ENCODE measurements around the gene PRH2. TPM values are rescaled to one million over a fixed set of nuclear protein-coding genes. Genes with fewer than 3 reads are reported as not detected.

The PRH2 gene
- total RNA-seq, 1 donor from 2014 or later: not detected

DNA sequence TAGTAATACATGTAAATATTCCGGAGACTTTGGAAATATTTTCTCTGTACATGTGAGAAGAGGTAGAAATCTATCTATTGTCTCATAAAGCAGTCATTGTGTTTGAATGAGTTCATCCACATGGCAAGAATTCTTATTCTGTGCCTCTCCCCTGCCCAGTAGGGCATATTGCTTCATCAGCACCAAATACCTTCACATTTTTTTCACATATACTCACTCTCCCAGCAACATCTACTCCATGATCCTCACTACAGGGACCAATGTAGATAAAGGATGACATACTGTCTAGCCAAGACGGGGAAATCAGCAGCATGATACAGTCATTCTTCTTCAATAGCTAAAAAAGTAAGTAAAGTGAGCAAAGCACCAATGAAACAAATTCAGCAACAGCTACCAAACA lies 11.4 kb downstream of the PRH2 start:
- Histone ChIP-seq H3K9me3 (no peaks in the 10 kb centered on the region), H3K27ac (no peak overlapping the region), H3K36me3 (no peaks in the 10 kb centered on the region), H3K4me1 (no peaks in the 10 kb centered on the region), H3K27me3 (no peaks in the 10 kb centered on the region), H3K4me3 (no peak overlapping the region)
- TF ChIP-seq, protein P1, sequence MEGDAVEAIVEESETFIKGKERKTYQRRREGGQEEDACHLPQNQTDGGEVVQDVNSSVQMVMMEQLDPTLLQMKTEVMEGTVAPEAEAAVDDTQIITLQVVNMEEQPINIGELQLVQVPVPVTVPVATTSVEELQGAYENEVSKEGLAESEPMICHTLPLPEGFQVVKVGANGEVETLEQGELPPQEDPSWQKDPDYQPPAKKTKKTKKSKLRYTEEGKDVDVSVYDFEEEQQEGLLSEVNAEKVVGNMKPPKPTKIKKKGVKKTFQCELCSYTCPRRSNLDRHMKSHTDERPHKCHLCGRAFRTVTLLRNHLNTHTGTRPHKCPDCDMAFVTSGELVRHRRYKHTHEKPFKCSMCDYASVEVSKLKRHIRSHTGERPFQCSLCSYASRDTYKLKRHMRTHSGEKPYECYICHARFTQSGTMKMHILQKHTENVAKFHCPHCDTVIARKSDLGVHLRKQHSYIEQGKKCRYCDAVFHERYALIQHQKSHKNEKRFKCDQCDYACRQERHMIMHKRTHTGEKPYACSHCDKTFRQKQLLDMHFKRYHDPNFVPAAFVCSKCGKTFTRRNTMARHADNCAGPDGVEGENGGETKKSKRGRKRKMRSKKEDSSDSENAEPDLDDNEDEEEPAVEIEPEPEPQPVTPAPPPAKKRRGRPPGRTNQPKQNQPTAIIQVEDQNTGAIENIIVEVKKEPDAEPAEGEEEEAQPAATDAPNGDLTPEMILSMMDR (IDR thresholded peaks at IDR 0.05): no peak
- TF ChIP-seq POLR2AphosphoS5 (IDR thresholded peaks at IDR 0.05; ENCODE audit: insufficient read depth in 1 of 2, low read depth in 1 of 2) (no peak), POLR2A (IDR thresholded peaks at IDR 0.05) (no peak)
- intact Hi-C loops (cut with DNase I): no loop called here
- no peak for DNase-seq (ENCODE audit: extremely low spot score in 2 of 2)

DNA sequence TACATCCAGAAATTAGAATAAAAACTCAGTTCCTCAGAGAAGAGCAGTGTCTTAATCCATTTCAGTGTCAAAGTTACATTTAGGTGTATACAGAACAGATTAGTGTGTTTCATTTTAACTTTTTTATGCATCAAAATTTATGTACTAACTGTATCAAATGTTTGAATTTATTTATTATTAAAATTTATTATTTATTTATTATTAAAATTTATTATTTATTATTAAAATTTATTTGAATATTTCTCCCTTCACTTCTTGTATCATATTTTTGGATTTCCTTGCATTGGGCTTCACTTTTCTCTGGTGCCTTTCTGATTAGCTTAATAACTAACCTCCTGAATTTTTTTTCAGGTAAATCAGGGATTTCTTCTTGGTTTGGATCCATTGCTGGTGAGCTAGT lies 12.3 kb downstream of the PRH2 start:
- H3K27me3 ChIP-seq: no peaks in the 10 kb centered on the region
- no peak overlapping the region for H3K4me3 ChIP-seq
- no peak for DNase-seq (ENCODE audit: extremely low spot score in 2 of 2)
- intact Hi-C loops (cut with DNase I): no loop called here
- no peaks in the 10 kb centered on the region for H3K4me1 ChIP-seq
- H3K9me3 ChIP-seq: no peaks in the 10 kb centered on the region
- H3K36me3 ChIP-seq: no peaks in the 10 kb centered on the region
- no peak overlapping the region for H3K27ac ChIP-seq
- TF ChIP-seq POLR2A (IDR thresholded peaks at IDR 0.05): no peak
- TF ChIP-seq, protein P1 (IDR thresholded peaks at IDR 0.05): no peak
- no peak for TF ChIP-seq POLR2AphosphoS5 (IDR thresholded peaks at IDR 0.05; ENCODE audit: insufficient read depth in 1 of 2, low read depth in 1 of 2)

DNA sequence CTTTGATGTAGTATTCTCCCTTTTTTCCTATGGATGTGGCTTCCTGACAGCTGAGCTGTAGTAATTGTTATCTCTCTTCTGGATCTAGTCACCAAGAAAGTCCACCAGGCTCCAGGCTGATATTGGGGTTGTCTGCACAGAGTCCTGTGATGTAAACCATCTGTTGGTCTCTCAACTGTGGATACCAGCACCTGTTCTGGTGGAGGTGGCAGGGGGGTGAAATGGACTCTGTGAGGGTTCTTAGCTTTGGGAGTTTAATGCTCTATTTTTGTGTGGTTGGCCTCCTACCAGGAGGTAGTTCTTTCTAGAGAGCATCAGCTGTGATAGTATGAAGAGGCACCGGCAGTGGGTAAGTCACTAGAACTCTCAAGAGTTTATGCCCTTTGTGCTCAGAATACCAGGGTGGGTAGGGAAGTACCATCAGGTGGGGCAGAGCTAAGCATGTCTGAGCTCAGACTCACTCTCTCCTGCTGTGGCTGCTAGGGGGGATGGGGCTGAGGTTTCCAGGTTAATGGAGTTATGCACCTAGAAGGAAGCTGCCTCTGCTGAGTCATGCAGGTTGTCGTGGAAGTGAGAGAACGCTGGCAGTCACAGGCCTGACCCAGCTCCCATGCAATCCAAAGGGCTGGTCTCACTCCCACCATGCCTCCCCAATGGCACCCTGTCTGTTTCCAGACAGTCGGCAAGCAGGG lies 13.0 kb downstream of the PRH2 start:
- Histone ChIP-seq H3K9me3 (no peaks in the 10 kb centered on the region), H3K36me3 (no peaks in the 10 kb centered on the region), H3K27ac (no peak overlapping the region), H3K4me1 (no peaks in the 10 kb centered on the region), H3K4me3 (no peak overlapping the region), H3K27me3 (no peaks in the 10 kb centered on the region)
- no peak for DNase-seq (ENCODE audit: extremely low spot score in 2 of 2)
- intact Hi-C loops (cut with DNase I): no loop called here
- no peak for TF ChIP-seq POLR2A (IDR thresholded peaks at IDR 0.05)
- no peak for TF ChIP-seq POLR2AphosphoS5 (IDR thresholded peaks at IDR 0.05; ENCODE audit: insufficient read depth in 1 of 2, low read depth in 1 of 2)
- TF ChIP-seq, protein P1 (IDR thresholded peaks at IDR 0.05): no peak

DNA sequence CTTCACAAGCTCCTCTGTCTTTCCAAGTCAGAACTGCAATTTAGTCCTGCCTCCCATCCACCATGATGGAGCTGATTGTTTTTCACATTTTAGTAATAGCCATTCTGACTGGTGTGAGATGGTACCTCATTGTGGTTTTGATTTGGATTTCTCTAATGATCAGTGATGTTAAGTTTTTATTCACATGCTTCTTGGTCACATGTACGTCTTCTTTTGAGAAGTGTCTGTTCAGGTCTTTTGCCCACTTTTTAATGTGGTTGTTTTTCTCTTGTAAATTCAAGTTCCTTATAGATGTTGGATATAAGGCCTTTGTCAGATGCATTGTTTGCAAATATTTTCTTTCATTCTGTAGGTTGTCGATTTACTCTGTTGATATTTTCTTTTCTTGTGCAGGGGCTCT lies 14.1 kb downstream of the PRH2 start:
- intact Hi-C loops (cut with DNase I): no loop called here
- no peaks in the 10 kb centered on the region for H3K9me3 ChIP-seq
- H3K36me3 ChIP-seq: no peaks in the 10 kb centered on the region
- no peak for DNase-seq (ENCODE audit: extremely low spot score in 2 of 2)
- H3K27me3 ChIP-seq: no peaks in the 10 kb centered on the region
- no peak for TF ChIP-seq POLR2AphosphoS5 (IDR thresholded peaks at IDR 0.05; ENCODE audit: insufficient read depth in 1 of 2, low read depth in 1 of 2)
- TF ChIP-seq POLR2A (IDR thresholded peaks at IDR 0.05): no peak
- TF ChIP-seq, protein P1 (IDR thresholded peaks at IDR 0.05): no peak
- H3K27ac ChIP-seq: no peak overlapping the region
- H3K4me3 ChIP-seq: no peak overlapping the region
- no peaks in the 10 kb centered on the region for H3K4me1 ChIP-seq

DNA sequence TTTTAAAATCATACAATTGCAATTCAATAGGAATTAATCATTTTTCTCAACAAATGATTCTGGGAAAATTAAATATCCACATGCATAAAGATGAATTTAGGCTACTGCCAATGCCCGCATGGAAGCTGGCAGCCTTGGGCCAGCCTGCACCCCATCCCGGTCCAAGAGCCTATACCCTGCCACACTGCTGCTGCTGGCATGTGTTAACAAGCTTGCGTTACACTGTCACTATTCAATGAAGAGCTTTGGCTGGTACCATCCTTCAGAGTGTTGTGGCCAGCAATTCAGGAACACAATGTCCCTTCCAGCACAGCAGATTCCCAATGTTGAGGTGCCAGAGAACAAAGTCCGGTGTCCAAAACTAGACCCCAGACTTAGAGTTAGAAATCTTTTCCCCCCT lies 23.6 kb downstream of the PRH2 start:
- DNase-seq (ENCODE audit: extremely low spot score in 2 of 2): no peak
- TF ChIP-seq POLR2A (IDR thresholded peaks at IDR 0.05) (no peak), POLR2AphosphoS5 (IDR thresholded peaks at IDR 0.05; ENCODE audit: insufficient read depth in 1 of 2, low read depth in 1 of 2) (no peak)
- TF ChIP-seq, protein P1 (IDR thresholded peaks at IDR 0.05): no peak
- no peaks in the 10 kb centered on the region for H3K9me3 ChIP-seq
- H3K4me3 ChIP-seq: no peak overlapping the region
- no peaks in the 10 kb centered on the region for H3K27me3 ChIP-seq
- no peaks in the 10 kb centered on the region for H3K4me1 ChIP-seq
- no peak overlapping the region for H3K27ac ChIP-seq
- intact Hi-C loops (cut with DNase I): no loop called here
- H3K36me3 ChIP-seq: no peaks in the 10 kb centered on the region

All from vagina (tissue), 2 donors.